GM19455 (cell line): ENCODE data around the gene PRAC2.
"Not testable (repeated sequence)": the region's sequence is repeated elsewhere in the genome, so short reads cannot be mapped to it uniquely, and the experiment has no call there.

ENCODE experiments used
- ATAC-seq: cut with Tn5 transposase; IDR thresholded peaks from one replicate; pipeline ENCODE4 v1.9.1; 2021; ENCODE audit not compliant: unreplicated experiment

Gene PRAC2

DNA sequence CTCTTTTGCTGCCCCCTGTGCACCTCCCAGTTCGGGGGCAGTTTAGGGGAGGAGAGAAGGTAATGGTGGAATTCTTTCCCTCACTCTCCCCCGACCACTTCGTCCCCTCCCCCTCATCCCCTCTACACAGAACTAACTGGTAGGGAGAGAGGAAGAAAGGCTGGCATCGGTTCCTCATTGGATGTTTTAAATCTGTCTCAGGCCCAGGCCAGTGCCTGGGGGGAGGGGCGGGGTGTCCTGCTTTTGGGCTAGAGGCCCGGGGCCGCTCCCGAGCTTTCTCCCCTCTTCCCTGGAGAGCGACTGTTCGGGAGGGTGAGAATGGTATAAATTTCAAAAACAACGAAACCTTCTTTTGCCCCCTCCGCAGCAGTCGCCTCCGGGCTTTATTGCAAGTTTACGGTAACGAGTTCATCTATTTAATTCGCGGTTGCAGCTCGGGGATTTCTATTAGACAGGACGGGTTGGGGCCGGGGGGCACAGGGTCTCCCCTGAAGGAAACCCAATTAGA lies at the start of gene PRAC2:
TSS of gene PRAC2 (plus strand) at position 271 of the 508 bp plus-strand sequence. CDS start 1,226 bp downstream, outside the sequence.
- no peak for ATAC-seq

DNA sequence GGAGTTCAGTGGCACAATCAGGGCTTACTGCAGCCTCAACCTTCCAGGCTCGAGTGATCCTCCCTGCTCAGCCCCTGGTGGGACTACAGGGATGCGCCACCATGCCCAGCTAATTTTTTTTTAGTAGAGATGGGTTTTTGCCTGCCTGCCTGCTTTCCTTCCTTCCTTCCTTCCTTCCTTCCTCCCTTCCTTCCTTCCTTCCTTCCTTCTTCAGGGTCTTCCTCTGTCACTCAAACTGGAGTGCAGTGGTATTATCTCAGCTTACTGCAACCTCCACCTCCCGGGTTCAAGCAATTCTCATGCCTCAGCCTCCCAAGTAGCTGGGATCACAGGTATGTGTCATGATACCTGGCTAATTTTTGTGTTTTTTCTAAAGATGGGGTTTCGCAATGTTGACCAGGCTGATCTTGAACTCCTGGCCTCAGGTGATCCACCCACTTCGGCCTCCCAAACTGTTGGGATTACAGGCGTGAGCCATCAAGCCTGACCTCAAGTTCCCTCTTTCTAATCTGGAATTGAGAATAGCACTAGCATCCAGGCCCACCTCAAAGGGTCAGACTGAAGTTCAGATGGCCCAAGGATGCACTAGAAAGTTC lies 45.9 kb upstream of the PRAC2 start:
- ATAC-seq = no peak

DNA sequence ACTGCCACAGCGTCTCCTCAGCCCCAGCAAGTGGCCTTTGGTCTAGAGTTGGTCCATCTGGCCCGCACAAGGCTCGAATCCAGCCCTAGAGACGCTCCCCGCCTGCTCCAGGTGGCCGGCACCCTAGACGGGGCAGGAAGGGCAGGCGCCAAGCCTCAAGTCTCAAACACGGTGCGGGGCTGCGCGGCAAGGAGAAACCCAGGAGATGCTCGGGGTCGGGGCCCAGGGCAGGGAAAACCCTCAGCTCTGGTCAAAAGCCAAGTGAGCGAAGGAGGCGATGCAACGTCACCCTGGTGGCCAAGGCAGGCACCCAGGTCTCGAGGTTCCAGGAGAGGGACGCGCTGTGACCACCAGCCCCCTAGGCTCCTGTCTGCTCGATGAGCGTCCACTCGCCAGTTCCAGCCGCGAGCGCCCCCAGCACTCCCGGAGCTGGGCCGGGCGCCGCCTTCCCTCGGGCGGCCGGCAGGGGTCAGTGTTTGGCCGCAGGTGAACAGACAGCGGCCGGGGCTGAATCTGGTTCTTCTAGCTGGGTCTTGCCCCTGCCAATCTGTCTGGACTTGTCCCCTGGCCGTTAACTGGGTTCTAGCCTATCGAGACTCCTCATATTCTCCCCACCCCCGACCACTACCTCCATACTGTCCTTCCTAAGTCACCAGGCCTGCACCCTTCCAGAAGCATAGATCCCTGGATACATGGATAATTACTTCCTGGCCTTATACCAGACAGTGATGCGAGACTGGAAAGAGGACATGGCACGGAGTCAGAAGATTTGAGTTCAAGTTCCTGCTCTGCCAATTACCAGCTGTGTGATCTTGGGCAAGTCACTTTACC lies 44.6 kb upstream of the PRAC2 start:
- ATAC-seq = no peak

DNA sequence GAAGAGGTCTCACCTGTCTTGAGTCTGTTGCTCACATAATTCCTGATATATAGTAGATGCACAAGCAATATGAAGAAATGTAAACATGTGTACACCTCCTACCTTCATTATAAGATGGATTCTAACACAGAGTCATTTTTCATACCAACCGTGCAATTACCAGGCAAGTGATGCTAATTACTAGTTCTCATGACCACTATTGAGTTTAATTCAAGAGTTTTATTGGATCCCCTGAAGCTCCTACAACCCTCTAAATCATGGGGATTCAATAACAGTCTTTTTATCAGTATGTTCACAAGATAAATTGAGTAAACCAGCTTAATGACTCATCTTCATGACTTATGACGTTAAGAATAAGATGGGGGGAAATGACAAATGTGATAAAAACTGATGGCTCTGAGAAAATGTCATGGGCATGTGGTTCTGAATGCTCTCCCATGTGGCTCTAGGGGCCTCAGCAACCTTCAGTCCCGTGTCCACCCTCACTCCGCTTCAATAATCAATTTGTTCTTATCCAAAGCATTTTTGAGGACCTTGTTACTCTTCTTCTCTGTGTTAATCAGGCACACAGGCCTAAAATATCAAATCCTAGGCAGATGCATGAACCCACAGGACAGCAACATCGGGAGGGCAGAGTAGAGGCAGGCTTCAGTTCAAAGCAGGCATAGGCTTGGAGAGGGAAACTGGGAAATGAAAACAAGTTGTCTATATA lies 43.4 kb upstream of the PRAC2 start:
- no peak for ATAC-seq

DNA sequence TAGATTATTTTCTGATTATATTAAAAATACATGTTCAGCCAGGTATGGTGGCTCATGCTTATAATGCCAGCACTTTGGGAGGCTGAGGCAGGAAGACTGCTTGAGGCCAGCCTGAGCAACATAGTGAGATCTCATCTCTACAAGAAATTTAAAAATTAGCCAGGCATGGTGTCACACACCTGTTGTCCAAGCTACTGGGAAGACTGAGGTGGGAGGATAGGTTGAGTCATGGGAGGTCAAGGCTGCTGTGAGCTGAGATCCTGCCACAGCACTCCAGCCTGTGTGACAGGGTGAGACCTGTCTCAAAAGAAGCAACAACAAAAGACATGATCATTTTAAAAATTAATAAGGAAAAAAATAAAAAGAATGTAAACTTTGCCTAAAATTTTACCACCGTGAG lies 41.4 kb upstream of the PRAC2 start:
- ATAC-seq = no peak

DNA sequence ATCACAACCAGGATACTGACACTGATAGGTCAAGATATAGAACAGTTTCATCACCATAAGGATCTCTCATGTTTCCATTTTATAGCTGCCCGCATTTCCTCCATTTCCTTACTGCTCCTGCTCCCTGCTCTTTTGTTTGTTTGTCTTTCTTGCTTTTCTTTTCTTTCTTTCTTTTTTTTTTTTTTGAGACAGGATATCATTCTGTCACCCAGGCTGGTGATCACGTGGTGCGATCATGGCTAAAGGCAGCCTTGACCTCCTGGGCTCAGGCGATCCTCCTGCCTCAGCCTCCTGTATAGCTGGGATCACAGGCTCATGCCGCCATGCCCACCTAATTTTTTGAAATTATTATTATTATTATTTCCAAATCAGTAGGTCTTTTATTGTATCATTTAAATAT lies 32.3 kb upstream of the PRAC2 start:
- ATAC-seq = no peak

DNA sequence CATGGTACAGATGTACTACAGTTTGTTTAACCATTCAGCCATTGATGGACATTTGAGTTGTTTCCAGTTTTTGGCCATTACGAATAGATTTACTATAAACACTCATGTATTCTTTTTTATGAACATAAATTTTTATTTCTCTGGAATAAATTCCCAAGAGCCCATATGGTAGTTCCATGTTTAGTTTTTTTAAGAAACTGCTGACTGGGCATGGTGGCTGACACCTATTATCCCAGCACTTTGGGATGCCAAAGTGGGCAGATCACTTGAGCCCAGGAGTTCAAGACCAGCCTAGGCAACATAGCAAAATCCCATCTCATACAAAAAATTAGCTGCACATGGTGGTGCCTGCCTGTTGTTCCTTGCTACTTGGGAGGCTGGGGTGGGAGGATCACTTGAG lies 30.9 kb upstream of the PRAC2 start:
- no peak for ATAC-seq

DNA sequence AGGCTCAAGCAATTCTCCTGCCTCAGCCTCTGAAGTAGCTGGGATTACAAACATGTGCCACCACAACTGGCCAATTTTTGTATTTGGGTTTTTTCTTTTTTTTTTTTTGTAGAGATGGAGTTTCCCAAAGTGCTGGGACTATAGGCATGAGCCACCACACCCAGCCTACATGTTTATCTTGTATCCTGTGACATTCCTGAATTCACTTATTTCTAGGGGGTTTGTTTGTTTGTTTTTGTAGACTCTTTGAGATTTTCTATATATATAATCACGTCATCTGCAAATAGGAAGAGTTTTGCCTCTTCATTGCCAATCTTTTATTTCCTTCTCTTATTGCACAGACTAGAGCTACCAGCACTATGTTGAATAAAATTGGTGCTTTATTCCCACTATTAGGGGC lies 29.8 kb upstream of the PRAC2 start:
- no peak for ATAC-seq

DNA sequence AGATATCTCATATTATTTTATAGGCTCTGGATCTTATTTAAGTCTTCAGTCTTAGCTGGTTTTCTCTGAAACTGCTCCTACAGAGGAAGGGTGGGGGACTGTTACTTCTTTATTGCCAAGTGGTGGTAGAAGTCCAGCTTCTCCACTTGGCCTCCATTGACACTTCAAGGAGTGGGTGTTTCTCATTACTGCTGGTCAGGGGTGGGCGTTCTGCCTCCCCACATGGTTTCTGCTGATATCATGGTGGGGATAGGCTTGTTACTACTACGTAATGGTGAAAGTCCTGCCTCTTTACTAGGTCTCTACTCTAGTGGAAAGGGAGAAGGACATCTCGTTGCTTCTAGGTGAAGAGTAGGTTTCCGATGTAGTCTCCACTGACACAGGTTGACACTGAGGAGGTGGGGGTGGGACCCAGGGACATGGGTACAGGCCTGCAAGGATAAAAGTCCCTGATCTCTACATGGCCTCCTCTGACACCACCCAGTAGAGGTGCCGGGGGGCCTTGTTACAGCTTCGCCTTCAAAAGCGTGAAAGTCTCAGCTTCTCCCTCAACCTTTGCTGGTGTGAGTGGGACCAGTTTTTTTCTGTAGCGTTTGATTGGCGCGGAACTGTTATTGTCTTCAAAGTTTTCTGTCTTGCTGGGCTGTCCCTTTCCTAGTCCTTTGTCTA lies 21.0 kb upstream of the PRAC2 start:
- no peak for ATAC-seq

DNA sequence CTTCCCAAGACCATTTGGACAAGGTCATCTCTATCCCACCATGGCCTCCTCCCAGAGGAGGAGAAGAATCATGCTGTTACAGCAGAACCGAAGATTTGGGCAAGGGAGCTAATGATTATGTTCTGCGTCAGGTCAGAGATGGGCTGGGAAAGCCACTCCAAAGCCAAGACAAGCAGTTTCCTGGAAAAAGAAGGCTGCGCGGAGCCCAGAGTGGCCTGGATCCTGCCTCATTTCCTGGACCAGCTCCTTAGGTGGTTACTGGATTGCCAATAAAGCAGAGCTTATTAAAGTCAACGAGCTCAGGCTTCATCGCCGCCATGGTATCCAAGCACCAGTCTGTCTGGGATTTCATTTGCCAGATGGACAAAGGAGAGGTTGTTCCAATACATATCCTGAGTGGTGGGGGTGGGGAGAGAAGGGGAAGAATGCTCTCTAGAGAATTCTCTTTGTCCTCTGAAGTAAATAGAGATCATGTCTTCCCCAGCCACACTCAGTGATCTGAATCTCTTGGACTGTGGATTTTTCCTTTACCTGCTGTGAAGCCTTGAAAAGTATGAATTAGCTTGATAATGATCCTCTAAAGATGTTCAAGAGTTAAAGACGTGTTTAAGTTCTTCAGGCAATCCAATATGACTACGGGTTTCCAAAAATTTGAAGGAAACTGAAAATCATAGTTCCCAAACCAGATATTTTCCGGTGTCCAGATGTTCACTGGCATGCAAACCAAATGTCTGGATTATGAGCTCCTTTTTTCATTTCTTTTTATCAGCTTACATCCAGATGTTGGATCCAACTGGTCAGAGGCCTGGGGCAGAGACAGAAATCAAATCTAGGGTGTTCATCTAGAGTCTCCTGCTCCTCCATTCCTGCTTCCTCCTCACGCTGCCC lies 18.4 kb upstream of the PRAC2 start:
- no peak for ATAC-seq

DNA sequence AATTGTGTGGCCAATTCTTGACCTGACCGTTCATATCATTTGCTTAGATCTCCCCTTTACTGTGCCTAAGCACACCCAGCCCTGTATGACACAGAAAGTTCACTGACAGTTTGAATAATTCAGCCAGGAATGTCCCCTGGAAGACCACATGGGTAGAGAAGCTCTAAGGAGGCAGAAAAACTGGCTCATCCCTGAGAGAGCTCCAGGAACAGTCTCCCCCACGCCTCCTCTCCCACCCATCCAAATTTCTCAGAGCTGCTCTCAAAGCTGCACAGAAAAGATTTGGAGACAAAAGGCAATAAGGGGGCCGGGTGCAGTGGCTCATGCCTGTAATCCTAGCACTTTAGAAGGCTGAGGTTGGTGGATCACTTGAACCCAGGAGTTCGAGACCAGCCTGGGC lies 11.9 kb upstream of the PRAC2 start:
- no peak for ATAC-seq

DNA sequence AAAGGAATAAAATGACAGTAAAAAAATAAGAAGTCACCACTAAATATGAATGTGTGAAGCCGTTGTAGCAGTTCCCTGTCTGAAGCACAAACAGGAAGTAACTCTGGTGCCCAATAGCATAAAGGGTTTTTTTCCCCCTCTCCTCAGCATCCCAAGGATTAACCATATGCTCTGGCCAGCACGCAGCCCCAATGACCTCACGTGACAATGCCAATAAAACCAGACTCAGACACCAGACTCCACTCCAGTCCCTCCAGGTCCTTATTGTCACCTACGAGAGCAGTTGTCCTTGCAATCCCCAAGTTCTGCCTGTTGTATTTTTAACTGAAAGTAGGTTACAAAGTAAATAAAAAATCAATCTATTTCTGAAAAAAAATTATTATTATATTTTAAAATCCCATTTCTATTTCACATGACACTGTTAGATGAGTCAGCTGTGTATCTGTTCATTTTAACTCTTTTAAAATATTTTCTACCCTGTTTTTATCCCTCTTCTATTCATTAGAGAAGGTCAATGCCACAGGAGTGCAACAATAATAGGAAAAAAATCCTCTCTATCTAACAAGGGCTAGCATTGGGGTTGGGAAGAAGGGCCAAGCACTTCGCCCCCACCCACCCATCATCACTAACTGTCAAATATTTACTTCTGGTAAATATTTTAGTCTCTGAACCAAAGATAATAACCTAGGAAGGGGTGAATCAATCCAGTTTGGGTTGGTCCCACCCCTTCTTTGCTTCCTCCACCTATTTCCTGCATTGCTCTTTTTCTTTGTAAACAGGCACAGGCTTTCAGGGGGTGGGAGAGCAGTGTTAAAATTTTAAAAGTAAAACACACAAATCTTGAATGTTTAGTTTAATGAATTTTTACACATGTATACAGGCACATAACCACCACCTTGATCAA lies 7.2 kb upstream of the PRAC2 start:
- no peak for ATAC-seq

DNA sequence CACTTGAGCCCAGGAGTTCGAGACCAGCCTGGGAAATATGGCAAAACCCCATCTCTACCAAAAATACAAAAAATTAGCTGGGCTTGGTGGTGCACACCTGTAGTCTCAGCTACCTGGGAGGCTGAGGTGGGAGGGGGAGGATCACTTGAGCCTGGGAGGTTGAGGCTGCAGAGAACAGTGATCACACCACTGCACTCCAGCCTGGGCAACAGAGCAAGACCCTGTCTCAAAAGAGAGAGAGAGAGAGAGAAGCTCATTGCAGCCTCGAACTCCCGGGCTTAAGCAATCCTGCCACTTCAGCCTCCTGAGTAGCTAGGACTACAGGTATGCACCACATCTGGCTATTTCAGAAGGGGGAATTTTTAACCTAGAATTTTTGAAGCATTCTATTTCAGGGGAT lies 6.4 kb upstream of the PRAC2 start:
- not testable (repeated sequence) for ATAC-seq

DNA sequence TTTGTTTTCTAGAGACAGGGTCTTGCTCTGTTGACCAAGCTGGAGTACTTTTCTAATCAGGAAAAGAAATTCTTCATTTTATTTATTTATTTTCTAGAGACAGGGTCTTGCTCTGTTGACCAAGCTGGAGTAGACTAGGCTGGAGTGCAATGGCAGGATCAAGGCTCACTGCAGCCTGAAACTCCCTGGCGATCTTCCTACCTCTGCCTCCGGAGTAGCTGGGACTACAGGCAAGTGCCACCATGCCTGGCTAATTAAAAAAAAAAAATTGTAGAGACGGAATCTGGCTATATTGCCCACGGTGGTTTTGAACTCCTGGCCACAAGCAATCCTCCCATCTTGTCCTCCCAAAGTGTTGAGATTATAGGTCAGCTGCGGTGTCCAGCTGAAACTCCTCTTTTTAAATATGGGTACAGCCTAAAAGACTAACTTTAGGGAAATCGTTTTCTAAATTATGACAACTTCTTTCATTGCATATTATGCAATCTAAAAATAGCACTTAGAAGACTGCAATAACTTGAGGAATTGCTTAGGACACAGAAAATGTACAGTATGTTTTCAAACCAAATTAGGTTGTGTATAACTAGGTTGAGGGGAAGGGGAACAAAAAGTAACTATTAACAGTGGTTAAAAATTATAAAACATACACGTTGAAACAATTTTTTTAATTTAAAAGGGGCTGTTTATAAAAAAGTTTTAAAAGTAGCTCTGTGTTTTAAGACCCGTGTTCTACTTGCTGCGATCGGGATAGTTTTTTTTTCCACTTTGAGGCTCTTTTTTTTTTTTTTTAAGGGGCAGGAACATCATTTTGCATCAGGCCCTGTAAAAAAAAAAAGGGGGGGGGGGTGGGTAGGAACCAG lies 5.4 kb upstream of the PRAC2 start:
- no peak for ATAC-seq

DNA sequence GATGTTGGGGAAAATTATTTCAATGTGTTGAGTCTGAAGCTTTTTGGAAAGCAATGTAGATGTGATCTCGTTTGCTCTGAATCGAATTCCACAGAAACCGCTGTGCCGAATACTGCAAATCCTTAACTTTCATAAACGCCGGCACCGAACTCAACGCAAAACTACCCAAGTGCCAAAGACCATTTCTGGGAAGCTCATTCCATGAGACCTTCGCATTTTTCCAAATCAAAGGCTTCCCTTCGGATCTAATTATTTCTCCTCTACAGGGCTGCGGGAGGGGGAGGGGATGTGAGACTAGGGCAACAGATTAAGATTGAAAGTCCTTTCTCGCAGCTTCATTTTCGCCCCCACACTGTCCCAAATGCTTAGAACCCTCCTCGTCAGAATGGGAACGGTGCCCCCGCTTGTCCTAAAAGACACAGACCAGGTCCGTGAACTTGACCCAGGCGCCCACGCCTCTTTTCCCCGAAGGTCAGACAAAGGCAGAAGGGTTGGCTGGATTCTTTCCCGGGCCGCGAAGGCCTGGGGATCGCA lies 4.7 kb upstream of the PRAC2 start:
- ATAC-seq = no peak

DNA sequence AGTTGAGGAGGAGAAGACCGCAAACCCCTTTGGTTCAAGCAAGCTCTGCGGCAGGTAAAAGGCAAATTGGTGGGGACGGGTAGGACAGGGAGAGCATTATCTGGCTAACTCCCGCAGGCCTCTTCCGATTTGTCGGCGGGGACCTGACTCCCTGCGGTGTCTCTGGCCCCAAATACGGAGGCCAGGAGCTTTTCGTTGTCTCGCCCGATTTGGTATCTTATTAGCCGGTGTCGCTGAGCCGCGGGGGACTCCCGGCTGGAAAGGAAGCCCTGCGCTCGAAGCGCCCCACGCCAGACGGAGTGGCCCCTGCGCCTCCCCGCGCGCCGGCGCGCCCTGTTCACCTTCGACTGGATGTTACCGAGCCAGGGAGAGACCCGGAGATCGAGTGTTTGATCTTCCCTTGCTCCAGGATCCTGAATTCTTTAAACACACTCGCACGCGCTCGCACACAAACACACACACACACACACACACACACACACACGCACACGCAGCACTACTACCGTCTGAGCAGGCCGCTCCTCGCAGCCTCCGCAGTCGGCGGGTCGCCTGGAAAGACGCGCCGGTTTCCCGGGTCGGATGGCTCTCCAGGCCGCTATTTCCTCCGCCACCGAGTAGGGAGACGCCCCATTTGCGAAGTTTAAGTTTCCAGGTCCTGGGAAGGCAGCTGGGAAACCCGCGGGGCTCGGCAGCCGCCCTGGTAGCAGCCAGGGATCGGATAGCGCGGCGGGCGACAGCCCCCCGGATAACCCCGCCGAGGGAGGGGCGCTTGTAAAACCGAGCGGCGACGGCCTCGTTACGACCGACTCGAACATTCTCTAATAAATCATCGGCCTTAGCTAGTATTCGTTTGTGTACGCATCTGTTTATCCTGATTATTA lies 4.0 kb upstream of the PRAC2 start:
- no peak for ATAC-seq

DNA sequence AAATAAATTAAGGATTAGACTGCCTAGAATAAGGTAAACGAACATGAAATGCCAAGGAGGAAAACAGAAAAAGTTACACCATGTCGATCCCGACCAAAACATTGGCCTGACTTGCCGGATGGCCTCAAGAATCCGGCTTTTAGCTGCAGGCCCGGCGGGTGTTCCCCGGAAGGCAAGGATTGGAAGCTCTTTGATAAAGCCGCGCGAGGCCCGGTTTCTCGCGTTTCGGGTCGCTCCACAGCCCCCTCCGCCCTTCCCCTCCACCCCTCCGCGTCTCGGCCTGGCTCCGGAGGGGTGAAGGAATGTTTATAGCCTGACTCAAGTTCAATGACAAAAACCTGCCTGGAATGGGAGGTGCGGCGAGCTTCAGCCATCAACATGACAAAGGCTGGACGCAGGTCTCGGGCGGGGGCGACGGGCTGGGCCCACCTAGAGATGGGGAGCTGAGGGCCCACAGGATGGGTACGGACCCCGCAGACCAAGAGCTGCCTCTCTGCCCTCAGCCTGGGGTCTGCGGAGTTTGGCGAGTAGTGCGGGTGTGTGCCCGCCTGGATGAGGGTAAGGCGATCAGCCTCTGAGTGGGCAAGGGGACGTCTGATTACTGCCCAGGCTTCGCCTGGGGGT lies 3.2 kb upstream of the PRAC2 start:
- no peak for ATAC-seq
